ENCODE results near the gene PEDS1. TPM values are rescaled to one million over a fixed set of nuclear protein-coding genes. Genes with fewer than 3 reads are reported as not detected.
"Not testable (repeated sequence)": the region's sequence is repeated elsewhere in the genome, so short reads cannot be mapped to it uniquely, and the experiment has no call there.

The PEDS1 gene
- total and polyA plus RNA-seq, 4 experiments from 2014 or later, result 14.7 to 25.1 (median 16.8) TPM

DNA sequence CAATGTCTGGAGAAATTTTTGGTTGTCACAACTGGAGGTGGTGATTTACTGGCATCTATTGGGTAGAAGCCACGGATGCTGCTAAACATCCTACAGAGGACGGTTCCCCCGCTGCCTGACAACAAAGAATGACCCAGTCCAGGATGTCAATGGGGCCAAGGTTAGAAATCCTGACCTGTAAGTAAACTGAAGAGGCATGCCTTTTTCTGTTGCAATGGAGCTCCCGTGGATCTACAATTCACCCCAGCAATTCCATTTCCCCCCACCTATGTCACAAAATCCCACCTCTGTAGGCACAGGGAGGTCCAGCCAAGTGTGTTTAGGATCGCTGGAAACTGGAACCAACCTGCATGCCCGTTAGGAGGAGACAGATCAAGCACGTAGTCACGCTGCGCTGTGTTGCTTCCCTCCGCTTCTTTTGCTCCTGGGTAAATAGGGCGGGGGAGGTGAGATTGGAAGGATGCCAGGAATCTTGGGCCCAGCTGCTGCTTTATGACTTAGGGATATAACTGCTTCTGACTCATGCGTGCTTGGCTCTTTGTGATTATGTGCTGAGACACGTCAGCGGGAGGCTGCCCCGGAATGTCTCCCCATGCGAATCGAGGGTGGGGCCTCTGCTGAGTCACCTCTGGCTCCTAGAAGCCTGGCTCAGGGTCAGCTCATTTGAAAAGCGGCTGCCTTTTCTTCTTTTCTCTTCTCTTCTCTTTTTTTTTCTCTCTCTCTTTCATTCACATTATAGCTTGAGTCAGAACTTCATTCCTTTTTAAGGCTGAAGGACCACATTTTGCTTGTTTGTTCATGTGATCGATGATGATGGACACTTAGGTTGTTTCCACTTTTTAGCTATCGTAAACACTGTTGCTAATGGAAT lies 12.4 kb upstream of the PEDS1 start:
- ChIA-PET POLR2A (ENCODE audit: partially characterized antibody) (interaction anchor here (1.0 to 1.7 kb wide), 5 partner anchors 12 to 53 kb away, joined by 3 to 15 read pairs (median 5); partner anchors contain the start of genes PEDS1 and UBE2V1), CTCF (ENCODE audit: partially characterized antibody) (interaction anchor here (1.0 to 7.7 kb wide), 6 partner anchors 11 to 298 kb away, joined by 3 to 338 read pairs (median 4); no protein-coding TSS in a partner anchor)
- H3K27me3 ChIP-seq (ENCODE audit: insufficient read depth, low read length), result no peaks in the 10 kb centered on the region
- H3K4me3 ChIP-seq (ENCODE audit: low read length in 2 of 2), result no peak overlapping the region
- peaks cover 0 to 2% (median 0%) of the 10 kb centered on the region in 8 donors for H3K9me3 Mint-ChIP-seq
- peak overlapping the region in 5 of 7 donors; percentile 41 to 82 (median 70) for H3K27ac Mint-ChIP-seq
- peak overlapping the region; percentile 35 to 72 (median 64) for H3K4me3 Mint-ChIP-seq
- H3K27ac ChIP-seq (ENCODE audit: low read depth, low read length), result no peak overlapping the region
- no peaks in the 10 kb centered on the region for H3K36me3 Mint-ChIP-seq
- peak; percentile 28 to 90 (median 34) for DNase-seq
- intact Hi-C loops (cut with micrococcal nuclease), result loop anchor here (5.0 kb wide), 1 partner anchor 94 kb away; no protein-coding TSS in a partner anchor
- H3K27me3 Mint-ChIP-seq, result peaks cover 2 to 4% of the 10 kb centered on the region in 2 donors
- H3K4me1 Mint-ChIP-seq, result peaks cover 6 to 13% (median 10%) of the 10 kb centered on the region in 4 donors
- H3K4me1 ChIP-seq (ENCODE audit: insufficient read depth, low read length), result peaks cover 9% of the 10 kb centered on the region
- H3K9me3 ChIP-seq (ENCODE audit: control insufficient read depth in 1 of 2, low read length in 2 of 2), result no peaks in the 10 kb centered on the region
- H3K36me3 ChIP-seq (ENCODE audit: insufficient read depth, low read length), result no peaks in the 10 kb centered on the region

DNA sequence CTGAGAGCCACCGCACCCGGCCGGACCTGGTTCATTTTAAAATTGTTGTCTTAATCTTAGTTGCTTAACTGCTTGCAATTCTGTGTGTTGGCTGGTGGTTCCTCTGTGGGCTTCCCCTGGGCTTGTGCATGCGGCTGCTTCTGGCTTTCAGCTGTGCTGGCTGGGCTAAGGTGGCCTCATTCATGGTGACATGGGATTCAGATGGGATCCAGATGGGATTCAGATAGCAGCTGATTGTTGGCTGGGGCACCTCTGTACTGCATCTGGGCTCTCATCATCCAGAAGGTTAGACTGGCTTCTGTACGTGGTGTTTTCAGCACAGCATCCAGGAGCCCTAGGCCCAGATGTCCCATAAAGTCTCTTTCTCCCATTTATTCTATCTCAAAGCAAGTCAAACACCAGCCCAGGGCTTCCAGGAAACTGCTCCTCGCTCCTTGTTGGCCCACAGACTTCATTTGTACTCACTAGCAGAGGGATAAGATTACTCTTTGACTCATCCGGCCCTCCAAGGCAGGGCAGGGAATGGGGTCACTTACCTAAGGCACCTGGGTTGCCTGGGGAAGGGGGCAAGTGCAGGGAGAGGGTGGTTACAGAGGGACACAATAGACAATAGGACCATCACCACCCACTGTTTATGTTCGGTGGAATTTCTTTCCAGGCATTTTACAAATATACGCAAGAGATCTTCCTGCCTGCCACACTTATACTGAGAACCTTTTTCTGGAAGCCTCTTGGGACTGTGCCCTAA lies 10.2 kb upstream of the PEDS1 start:
- no peak overlapping the region for H3K4me3 Mint-ChIP-seq
- DNase-seq, result no peak
- Histone ChIP-seq H3K4me1 (ENCODE audit: insufficient read depth, low read length) (peaks cover 9% of the 10 kb centered on the region), H3K4me3 (ENCODE audit: low read length in 2 of 2) (no peak overlapping the region), H3K27ac (ENCODE audit: low read depth, low read length) (no peak overlapping the region), H3K36me3 (ENCODE audit: insufficient read depth, low read length) (no peaks in the 10 kb centered on the region), H3K27me3 (ENCODE audit: insufficient read depth, low read length) (no peaks in the 10 kb centered on the region), H3K9me3 (ENCODE audit: control insufficient read depth in 1 of 2, low read length in 2 of 2) (no peaks in the 10 kb centered on the region)
- intact Hi-C loops (cut with micrococcal nuclease), result no loop called here
- peaks cover 2 to 11% (median 8%) of the 10 kb centered on the region in 4 donors for H3K4me1 Mint-ChIP-seq
- peak overlapping the region in 2 of 7 donors; percentile 52 to 53 for H3K27ac Mint-ChIP-seq
- no peaks in the 10 kb centered on the region for H3K27me3 Mint-ChIP-seq
- H3K9me3 Mint-ChIP-seq, result no peaks in the 10 kb centered on the region
- ChIA-PET CTCF (ENCODE audit: partially characterized antibody) (interaction anchor here (0.9 to 1.8 kb wide), 3 partner anchors 10 to 43 kb away, joined by 5 to 6 read pairs (median 5); partner anchors contain the start of gene PEDS1), POLR2A (ENCODE audit: partially characterized antibody) (no interaction called here)
- H3K36me3 Mint-ChIP-seq, result no peaks in the 10 kb centered on the region

DNA sequence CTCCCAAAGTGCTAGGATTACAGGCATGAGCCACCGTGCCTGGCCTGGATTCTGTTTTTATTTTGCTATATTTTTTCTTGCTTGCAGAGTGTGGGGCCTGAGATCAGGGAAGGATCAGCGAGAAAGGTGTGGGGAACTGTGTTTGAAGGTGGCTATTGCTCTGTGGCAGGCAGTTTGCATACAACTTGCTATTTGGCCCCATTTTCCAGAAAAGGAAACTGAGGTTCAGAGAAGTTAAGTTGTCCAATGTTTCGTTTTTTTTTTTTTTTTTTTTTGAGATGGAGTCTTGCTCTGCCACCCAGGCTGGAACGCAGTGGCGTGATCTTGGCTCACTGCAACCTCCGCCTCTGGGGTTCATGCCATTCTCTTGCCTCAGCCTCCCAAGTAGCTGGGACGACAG lies 8.0 kb upstream of the PEDS1 start:
- POLR2A ChIA-PET (ENCODE audit: partially characterized antibody), result interaction anchor here (0.7 kb wide), 1 partner anchor 15 kb away, joined by 3 read pairs; no protein-coding TSS in a partner anchor
- H3K9me3 ChIP-seq (ENCODE audit: control insufficient read depth in 1 of 2, low read length in 2 of 2); H3K27ac ChIP-seq (ENCODE audit: low read depth, low read length); H3K9me3 Mint-ChIP-seq; H3K36me3 Mint-ChIP-seq; H3K4me3 ChIP-seq (ENCODE audit: low read length in 2 of 2); H3K4me1 ChIP-seq (ENCODE audit: insufficient read depth, low read length); H3K4me3 Mint-ChIP-seq; H3K36me3 ChIP-seq (ENCODE audit: insufficient read depth, low read length); H3K27me3 ChIP-seq (ENCODE audit: insufficient read depth, low read length); H3K27me3 Mint-ChIP-seq; DNase-seq; intact Hi-C loops (cut with micrococcal nuclease): not testable (repeated sequence)
- peaks cover 2 to 11% (median 8%) of the 10 kb centered on the region in 4 donors for H3K4me1 Mint-ChIP-seq
- CTCF ChIA-PET (ENCODE audit: partially characterized antibody), result interaction anchor here (1.8 to 2.0 kb wide), 2 partner anchors 8 to 41 kb away, joined by 7 to 9 read pairs; no protein-coding TSS in a partner anchor
- peak overlapping the region in 1 of 7 donors; percentile 50 for H3K27ac Mint-ChIP-seq

DNA sequence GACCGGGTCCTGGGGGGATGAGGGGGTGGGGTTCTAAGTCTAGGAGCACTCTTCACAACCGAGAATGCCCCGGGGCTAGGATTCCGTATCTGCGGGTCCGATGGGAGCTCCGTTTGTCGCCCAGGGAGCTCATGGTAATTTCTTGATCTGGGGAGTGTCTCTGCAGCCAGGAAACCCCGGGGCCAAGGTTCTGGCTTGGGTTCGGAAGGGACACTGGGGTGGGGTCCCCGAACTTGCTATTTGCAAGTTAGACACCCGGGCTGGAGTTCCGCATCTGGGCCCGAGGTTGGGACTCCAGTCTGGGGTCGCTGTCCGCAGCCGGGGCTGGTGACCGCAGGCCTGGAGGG lies 397 bp downstream of the PEDS1 start:
- H3K9me3 Mint-ChIP-seq, result no peaks in the 10 kb centered on the region
- H3K27me3 ChIP-seq (ENCODE audit: insufficient read depth, low read length), result no peaks in the 10 kb centered on the region
- POLR2A ChIA-PET (ENCODE audit: partially characterized antibody), result interaction anchor here (0.6 to 3.7 kb wide), 18 partner anchors 11 to 778 kb away, joined by 3 to 76 read pairs (median 8); partner anchors contain the start of genes ADNP, CEBPB, PTPN1 and RNF114
- H3K4me3 Mint-ChIP-seq, result peak overlapping the region; percentile 84 to 90 (median 89)
- no peaks in the 10 kb centered on the region for H3K9me3 ChIP-seq (ENCODE audit: control insufficient read depth in 1 of 2, low read length in 2 of 2)
- H3K4me1 Mint-ChIP-seq, result peaks cover 36 to 59% (median 47%) of the 10 kb centered on the region in 4 donors
- intact Hi-C loops (cut with micrococcal nuclease), result loop anchor here (1.0 kb wide), 1 partner anchor 16 kb away; no protein-coding TSS in a partner anchor
- peaks cover 56% of the 10 kb centered on the region for H3K4me1 ChIP-seq (ENCODE audit: insufficient read depth, low read length)
- H3K4me3 ChIP-seq (ENCODE audit: low read length in 2 of 2), result peak overlapping the region; percentile 54 to 87
- no peak for DNase-seq
- CTCF ChIA-PET (ENCODE audit: partially characterized antibody), result interaction anchor here (0.7 to 7.6 kb wide), 11 partner anchors 10 to 174 kb away, joined by 3 to 70 read pairs (median 8); partner anchors contain the start of gene UBE2V1
- peaks cover 10% of the 10 kb centered on the region for H3K36me3 ChIP-seq (ENCODE audit: insufficient read depth, low read length)
- peak overlapping the region; percentile 82 to 96 (median 92) for H3K27ac Mint-ChIP-seq
- H3K27me3 Mint-ChIP-seq, result no peaks in the 10 kb centered on the region
- peak overlapping the region; percentile 81 for H3K27ac ChIP-seq (ENCODE audit: low read depth, low read length)
- peaks cover 5 to 11% of the 10 kb centered on the region in 2 donors for H3K36me3 Mint-ChIP-seq

DNA sequence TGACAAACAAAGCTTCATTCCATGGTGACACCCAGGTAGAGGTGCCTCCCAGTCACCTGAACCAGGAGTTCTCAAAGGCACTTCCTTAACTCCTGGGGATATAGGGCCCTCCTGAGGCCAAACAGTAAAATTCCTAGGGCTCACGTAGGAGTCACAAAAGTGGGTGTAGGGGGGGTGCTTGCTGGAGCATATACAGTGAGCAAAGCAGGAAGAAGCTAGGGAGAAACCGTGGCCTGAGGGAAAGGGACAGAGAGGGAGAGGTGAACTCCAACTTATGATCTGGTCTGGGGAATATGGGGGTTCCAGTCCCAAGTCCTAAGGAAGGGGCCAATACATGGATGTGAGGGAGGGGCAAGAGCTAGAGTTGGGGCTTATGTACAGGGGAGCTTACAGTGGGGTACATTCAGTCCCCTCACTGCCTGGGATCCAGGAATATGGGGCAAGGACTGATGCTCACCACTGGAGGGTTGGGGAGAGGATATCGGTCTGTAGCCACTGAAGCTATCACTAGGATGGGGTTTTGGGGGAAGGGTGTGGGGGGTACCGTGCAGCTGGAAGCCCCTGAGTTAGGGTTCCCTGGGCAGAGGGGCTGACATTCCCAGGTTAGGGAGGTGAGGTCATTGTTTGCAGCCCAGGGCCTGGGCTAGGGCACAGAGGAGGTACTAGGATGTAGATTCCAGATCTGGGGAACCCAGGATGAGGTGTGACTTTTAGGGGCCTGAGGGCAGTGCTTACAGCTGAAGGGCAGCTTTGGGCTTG lies 950 bp downstream of the PEDS1 start:
- no peak for DNase-seq
- Histone ChIP-seq H3K4me1 (ENCODE audit: insufficient read depth, low read length) (peaks cover 62% of the 10 kb centered on the region), H3K27ac (ENCODE audit: low read depth, low read length) (peak overlapping the region; percentile 81), H3K27me3 (ENCODE audit: insufficient read depth, low read length) (no peaks in the 10 kb centered on the region), H3K36me3 (ENCODE audit: insufficient read depth, low read length) (peaks cover 10% of the 10 kb centered on the region), H3K4me3 (ENCODE audit: low read length in 2 of 2) (peak overlapping the region; percentile 54 to 87), H3K9me3 (ENCODE audit: control insufficient read depth in 1 of 2, low read length in 2 of 2) (no peaks in the 10 kb centered on the region)
- no peaks in the 10 kb centered on the region for H3K9me3 Mint-ChIP-seq
- H3K27me3 Mint-ChIP-seq, result no peaks in the 10 kb centered on the region
- intact Hi-C loops (cut with micrococcal nuclease), result loop anchor here (1.0 kb wide), 1 partner anchor 17 kb away; no protein-coding TSS in a partner anchor
- peak overlapping the region; percentile 82 to 96 (median 92) for H3K27ac Mint-ChIP-seq
- peaks cover 5 to 12% of the 10 kb centered on the region in 2 donors for H3K36me3 Mint-ChIP-seq
- ChIA-PET CTCF (ENCODE audit: partially characterized antibody) (interaction anchor here (0.7 to 7.6 kb wide), 11 partner anchors 10 to 174 kb away, joined by 3 to 70 read pairs (median 8); partner anchors contain the start of gene UBE2V1), POLR2A (ENCODE audit: partially characterized antibody) (interaction anchor here (1.0 to 3.7 kb wide), 15 partner anchors 10 to 778 kb away, joined by 3 to 76 read pairs (median 8); partner anchors contain the start of genes ADNP, CEBPB, PTPN1 and RNF114)
- H3K4me1 Mint-ChIP-seq, result peaks cover 38 to 65% (median 52%) of the 10 kb centered on the region in 4 donors
- H3K4me3 Mint-ChIP-seq, result peak overlapping the region; percentile 84 to 90 (median 89)

DNA sequence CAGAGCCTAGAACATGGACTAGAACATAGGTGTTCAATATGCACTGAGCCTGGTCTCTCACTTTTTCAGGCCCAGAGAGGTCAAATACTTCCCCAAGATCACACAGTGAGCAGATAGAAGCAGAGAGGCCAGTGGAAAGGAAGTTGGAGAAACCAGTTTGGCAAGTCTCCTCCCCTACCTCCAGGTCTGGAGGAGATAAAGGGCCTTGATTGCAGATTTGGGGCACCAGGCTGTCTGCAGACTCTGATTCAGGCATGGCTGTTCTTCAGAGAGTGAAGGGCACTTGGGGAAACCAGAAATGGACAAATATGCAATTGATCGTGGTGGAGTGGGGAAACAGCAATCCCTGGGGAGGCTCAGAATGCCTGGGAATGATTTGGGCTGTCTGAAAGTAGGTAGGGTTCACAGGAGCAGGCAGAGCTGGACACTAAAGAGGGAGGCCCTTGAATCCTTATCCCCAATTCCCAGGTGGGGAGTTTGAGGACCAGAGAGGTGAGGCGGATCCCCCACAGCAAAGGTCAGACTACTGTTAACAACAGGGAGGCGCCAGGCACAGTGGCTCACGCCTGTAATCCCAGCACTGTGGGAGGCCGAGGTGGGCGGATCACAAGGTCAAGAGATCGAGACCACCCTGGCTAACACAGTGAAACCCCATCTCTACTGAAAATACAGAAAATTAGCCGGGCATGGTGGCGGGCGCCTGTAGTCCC lies 2.3 kb downstream of the PEDS1 start:
- Histone ChIP-seq H3K4me3 (ENCODE audit: low read length in 2 of 2) (no peak overlapping the region), H3K27ac (ENCODE audit: low read depth, low read length) (no peak overlapping the region), H3K36me3 (ENCODE audit: insufficient read depth, low read length) (peaks cover 10% of the 10 kb centered on the region), H3K9me3 (ENCODE audit: control insufficient read depth in 1 of 2, low read length in 2 of 2) (no peaks in the 10 kb centered on the region), H3K4me1 (ENCODE audit: insufficient read depth, low read length) (peaks cover 76% of the 10 kb centered on the region), H3K27me3 (ENCODE audit: insufficient read depth, low read length) (no peaks in the 10 kb centered on the region)
- Mint-ChIP-seq H3K36me3 (peaks cover 9 to 23% of the 10 kb centered on the region in 2 donors), H3K27ac (peak overlapping the region; percentile 68 to 86 (median 84)), H3K4me3 (peak overlapping the region; percentile 27 to 90 (median 76)), H3K9me3 (no peaks in the 10 kb centered on the region), H3K4me1 (peaks cover 52 to 78% (median 65%) of the 10 kb centered on the region in 4 donors), H3K27me3 (no peaks in the 10 kb centered on the region)
- CTCF ChIA-PET (ENCODE audit: partially characterized antibody), result interaction anchor here (5.6 to 7.6 kb wide), 2 partner anchors 18 to 31 kb away, joined by 69 to 70 read pairs; no protein-coding TSS in a partner anchor
- POLR2A ChIA-PET (ENCODE audit: partially characterized antibody), result interaction anchor here (2.8 to 3.7 kb wide), 3 partner anchors 9 to 40 kb away, joined by 9 to 76 read pairs (median 14); partner anchors contain the start of genes CEBPB and UBE2V1
- peak in 1 of 5 donors; percentile 22 for DNase-seq
- intact Hi-C loops (cut with micrococcal nuclease), result no loop called here

All from CD4-positive, alpha-beta memory T cell (primary cell).